Measurements from ENCODE around the gene GTPBP4. TPM values are rescaled to one million over a fixed set of nuclear protein-coding genes. Genes with fewer than 3 reads are reported as not detected.
"Not testable (repeated sequence)": the region's sequence is repeated elsewhere in the genome, so short reads cannot be mapped to it uniquely, and the experiment has no call there.

The GTPBP4 gene
- total RNA-seq, 1 donor: 27.1 TPM

- Histone ChIP-seq H3K4me3 (ENCODE audit: insufficient read depth, low read length) (no peak overlapping the region), H4K20me1 (ENCODE audit: insufficient read depth, low read length) (no peaks in the 10 kb centered on the region), H3K79me2 (ENCODE audit: insufficient read depth, low read length) (no peaks in the 10 kb centered on the region), H2AFZ (ENCODE audit: low read length) (no peak overlapping the region), H3K27ac (ENCODE audit: low read depth, low read length) (peak overlapping the region; percentile 36), H3K36me3 (ENCODE audit: insufficient read depth, low read length) (peaks cover 17% of the 10 kb centered on the region), H3K27me3 (ENCODE audit: insufficient read depth, low read length) (no peaks in the 10 kb centered on the region), H3K9me3 (ENCODE audit: low read depth, low read length) (no peaks in the 10 kb centered on the region), H3K4me2 (ENCODE audit: insufficient read depth, low read length) (no peak overlapping the region), H3K4me1 (ENCODE audit: insufficient read depth, low read length) (no peaks in the 10 kb centered on the region)
- no peak for DNase-seq (ENCODE audit: insufficient read length, low spot score, missing footprints)
- TF ChIP-seq CTCF (IDR thresholded peaks at IDR 0.05; ENCODE audit: extremely low read depth, low read depth, low read length): no peak
Measured at GRCh38 chr10:1036341-1036791, 48.1 kb downstream of the GTPBP4 start.

- Histone ChIP-seq H3K27ac (ENCODE audit: low read depth, low read length) (no peak overlapping the region), H4K20me1 (ENCODE audit: insufficient read depth, low read length) (no peaks in the 10 kb centered on the region), H3K4me3 (ENCODE audit: insufficient read depth, low read length) (no peak overlapping the region), H3K9me3 (ENCODE audit: low read depth, low read length) (no peaks in the 10 kb centered on the region), H3K4me1 (ENCODE audit: insufficient read depth, low read length) (no peaks in the 10 kb centered on the region), H3K36me3 (ENCODE audit: insufficient read depth, low read length) (peaks cover 22% of the 10 kb centered on the region), H3K4me2 (ENCODE audit: insufficient read depth, low read length) (no peak overlapping the region), H3K27me3 (ENCODE audit: insufficient read depth, low read length) (no peaks in the 10 kb centered on the region), H2AFZ (ENCODE audit: low read length) (no peak overlapping the region), H3K79me2 (ENCODE audit: insufficient read depth, low read length) (no peaks in the 10 kb centered on the region)
- TF ChIP-seq CTCF (IDR thresholded peaks at IDR 0.05; ENCODE audit: extremely low read depth, low read depth, low read length): no peak
- DNase-seq (ENCODE audit: insufficient read length, low spot score, missing footprints): no peak
Measured at GRCh38 chr10:1037098-1037497, 48.9 kb downstream of the GTPBP4 start.

- not testable (repeated sequence) for H3K79me2 ChIP-seq (ENCODE audit: insufficient read depth, low read length); H3K27me3 ChIP-seq (ENCODE audit: insufficient read depth, low read length); H2AFZ ChIP-seq (ENCODE audit: low read length); H3K9me3 ChIP-seq (ENCODE audit: low read depth, low read length); H3K4me2 ChIP-seq (ENCODE audit: insufficient read depth, low read length); H3K4me3 ChIP-seq (ENCODE audit: insufficient read depth, low read length); H3K4me1 ChIP-seq (ENCODE audit: insufficient read depth, low read length); H4K20me1 ChIP-seq (ENCODE audit: insufficient read depth, low read length); DNase-seq (ENCODE audit: insufficient read length, low spot score, missing footprints); H3K27ac ChIP-seq (ENCODE audit: low read depth, low read length)
- H3K36me3 ChIP-seq (ENCODE audit: insufficient read depth, low read length): peaks cover 33% of the 10 kb centered on the region
Measured at GRCh38 chr10:1038769-1039168, 50.5 kb downstream of the GTPBP4 start.

- H3K4me3 ChIP-seq (ENCODE audit: insufficient read depth, low read length): no peak overlapping the region
- no peak overlapping the region for H2AFZ ChIP-seq (ENCODE audit: low read length)
- no peak for DNase-seq (ENCODE audit: insufficient read length, low spot score, missing footprints)
- no peaks in the 10 kb centered on the region for H3K27me3 ChIP-seq (ENCODE audit: insufficient read depth, low read length)
- H3K27ac ChIP-seq (ENCODE audit: low read depth, low read length): no peak overlapping the region
- no peaks in the 10 kb centered on the region for H3K9me3 ChIP-seq (ENCODE audit: low read depth, low read length)
- H3K79me2 ChIP-seq (ENCODE audit: insufficient read depth, low read length): peaks cover 22% of the 10 kb centered on the region
- no peak for TF ChIP-seq CTCF (IDR thresholded peaks at IDR 0.05; ENCODE audit: extremely low read depth, low read depth, low read length)
- no peak overlapping the region for H3K4me2 ChIP-seq (ENCODE audit: insufficient read depth, low read length)
- no peaks in the 10 kb centered on the region for H3K4me1 ChIP-seq (ENCODE audit: insufficient read depth, low read length)
- peaks cover 5% of the 10 kb centered on the region for H4K20me1 ChIP-seq (ENCODE audit: insufficient read depth, low read length)
- H3K36me3 ChIP-seq (ENCODE audit: insufficient read depth, low read length): peaks cover 33% of the 10 kb centered on the region
Measured at GRCh38 chr10:1040133-1040532, 51.9 kb downstream of the GTPBP4 start.

Measured in osteoblast (primary cell).